Suprapubic skin (tissue), 4 donors: ENCODE results near the gene KYNU. TPM values are rescaled to one million over a fixed set of nuclear protein-coding genes. Genes with fewer than 3 reads are reported as not detected.

Experiments used
- DNase-seq, 2 donors: peaks; one replicate each; pipeline ENCODE4 v3.0.0-alpha.2; 2019; ENCODE audit warnings: low spot score in 2 of 2
- H3K27ac ChIP-seq: fragments of 200-600 bp; sonication (generic); one replicate; pipeline ENCODE4 v1.5.1; 2019
- H3K27me3 ChIP-seq: fragments of 200-600 bp; sonication (generic); one replicate; pipeline ENCODE4 v1.5.1; 2019
- H3K36me3 ChIP-seq: fragments of 200-600 bp; sonication (generic); one replicate; pipeline ENCODE4 v1.5.1; 2019
- H3K4me1 ChIP-seq: fragments of 200-600 bp; sonication (generic); one replicate; pipeline ENCODE4 v1.5.1; 2019
- H3K4me3 ChIP-seq: fragments of 200-600 bp; sonication (generic); one replicate; pipeline ENCODE4 v1.5.1; 2019; ENCODE audit warnings: mild to moderate bottlenecking
- H3K9me3 ChIP-seq: fragments of 200-600 bp; sonication (generic); one replicate; pipeline ENCODE4 v1.5.1; 2019
- CTCF ChIP-seq, 2 donors: fragments of 200-600 bp in 1 of 2; fragments of 450-650 bp in 1 of 2; sonication (generic) in 1 of 2; IDR thresholded peaks; one replicate each; pipeline ENCODE4 v1.5.1; 2016 to 2019; ENCODE audit warnings: antibody characterized with exemption in 2 of 2, mild to moderate bottlenecking in 1 of 2, moderate library complexity in 1 of 2
- EP300 ChIP-seq: sonication (generic); formaldehyde crosslinking; IDR thresholded peaks from one replicate; pipeline ENCODE4 v1.6.1; 2017; ENCODE audit warnings: antibody characterized with exemption
- POLR2A ChIP-seq, 2 donors: fragments of 450-650 bp; IDR thresholded peaks; one replicate each; pipeline ENCODE4 v1.6.1; 2017; ENCODE audit warnings: antibody characterized with exemption in 2 of 2, mild to moderate bottlenecking in 2 of 2, moderate library complexity in 2 of 2
- POLR2AphosphoS5 ChIP-seq, 3 donors: sonication (generic); formaldehyde crosslinking; IDR thresholded peaks; one replicate each; pipeline ENCODE4 v1.6.1; 2017; ENCODE audit warnings: antibody characterized with exemption in 3 of 3
- WGBS: methylation state at CpG from one replicate; pipeline ENCODE4 v1.1.5; 2018; 5-methylcytosine and 5-hydroxymethylcytosine counted together
- total RNA-seq, 4 donors: library from RNA; depleted of rRNA; stranded (reverse); fragments of >200 nt; gene quantifications; one replicate each; pipeline ENCODE4 v1.1.0, GENCODE V29; 2016

KYNU gene
- total RNA-seq, 4 donors from 2014 or later: 0.29 to 3.9 (median 2.0) TPM

- no peaks in the 10 kb centered on the region for H3K36me3 ChIP-seq
Observed at GRCh38 chr2:142993771-142994170, 116.3 kb downstream of the KYNU start.

GRCh38 chr2:142994665-142995064, 117.2 kb downstream of the KYNU start:
- Histone ChIP-seq H3K27me3 (no peaks in the 10 kb centered on the region), H3K27ac (no peak overlapping the region), H3K36me3 (no peaks in the 10 kb centered on the region), H3K4me3 (no peak overlapping the region), H3K9me3 (no peaks in the 10 kb centered on the region), H3K4me1 (no peaks in the 10 kb centered on the region)
- 79% methylated on average over 2 of the region's 2 CpGs for WGBS
- no peak for TF ChIP-seq EP300
- TF ChIP-seq POLR2A (IDR thresholded peaks at IDR 0.05): no peak
- TF ChIP-seq POLR2AphosphoS5 (IDR thresholded peaks at IDR 0.05): no peak
- no peak for TF ChIP-seq CTCF (IDR thresholded peaks at IDR 0.05)
- no peak for DNase-seq

More at GRCh38 chr2:142993771-142994170, 116.3 kb downstream of the KYNU start:
- Histone ChIP-seq H3K4me3 (no peak overlapping the region), H3K27me3 (no peaks in the 10 kb centered on the region), H3K27ac (no peak overlapping the region), H3K4me1 (peaks cover 4% of the 10 kb centered on the region), H3K9me3 (no peaks in the 10 kb centered on the region)
- no peak for DNase-seq
- TF ChIP-seq POLR2A (IDR thresholded peaks at IDR 0.05) (no peak), POLR2AphosphoS5 (IDR thresholded peaks at IDR 0.05) (no peak), CTCF (IDR thresholded peaks at IDR 0.05) (no peak), EP300 (no peak)
- 50% methylated on average over 2 of the region's 2 CpGs for WGBS

- no peak for DNase-seq
- no peaks in the 10 kb centered on the region for H3K36me3 ChIP-seq
- peaks cover 3% of the 10 kb centered on the region for H3K9me3 ChIP-seq
- no peak overlapping the region for H3K27ac ChIP-seq
- WGBS: 39% methylated on average over 1 of the region's 1 CpG
- no peak overlapping the region for H3K4me3 ChIP-seq
- TF ChIP-seq CTCF (IDR thresholded peaks at IDR 0.05): no peak
- TF ChIP-seq POLR2A (IDR thresholded peaks at IDR 0.05): no peak
- no peak for TF ChIP-seq POLR2AphosphoS5 (IDR thresholded peaks at IDR 0.05)
- TF ChIP-seq EP300: no peak
- H3K27me3 ChIP-seq: no peaks in the 10 kb centered on the region
- no peaks in the 10 kb centered on the region for H3K4me1 ChIP-seq
Observed at GRCh38 chr2:142997231-142997630, 119.8 kb downstream of the KYNU start.

- Histone ChIP-seq H3K4me3 (no peak overlapping the region), H3K27ac (no peak overlapping the region), H3K27me3 (no peaks in the 10 kb centered on the region), H3K9me3 (peaks cover 3% of the 10 kb centered on the region), H3K36me3 (no peaks in the 10 kb centered on the region), H3K4me1 (no peaks in the 10 kb centered on the region)
- DNase-seq: no peak
- WGBS: 87% methylated on average over 2 of the region's 2 CpGs
- no peak for TF ChIP-seq CTCF (IDR thresholded peaks at IDR 0.05)
- TF ChIP-seq POLR2A (IDR thresholded peaks at IDR 0.05): no peak
- no peak for TF ChIP-seq POLR2AphosphoS5 (IDR thresholded peaks at IDR 0.05)
- TF ChIP-seq EP300: no peak
Observed at GRCh38 chr2:143000599-143000998, 123.1 kb downstream of the KYNU start.

- DNase-seq: no peak
- no peaks in the 10 kb centered on the region for H3K27me3 ChIP-seq
- 86% methylated on average over 1 of the region's 1 CpG for WGBS
Observed at GRCh38 chr2:143001501-143001900, 124.0 kb downstream of the KYNU start.

More at GRCh38 chr2:143001501-143001900, 124.0 kb downstream of the KYNU start:
- H3K27ac ChIP-seq: no peak overlapping the region
- no peak overlapping the region for H3K4me3 ChIP-seq
- no peaks in the 10 kb centered on the region for H3K36me3 ChIP-seq
- H3K9me3 ChIP-seq: peaks cover 3% of the 10 kb centered on the region
- TF ChIP-seq EP300: no peak
- no peak for TF ChIP-seq CTCF (IDR thresholded peaks at IDR 0.05)
- TF ChIP-seq POLR2AphosphoS5 (IDR thresholded peaks at IDR 0.05): no peak
- no peak for TF ChIP-seq POLR2A (IDR thresholded peaks at IDR 0.05)
- no peaks in the 10 kb centered on the region for H3K4me1 ChIP-seq
